Activated naive CD4-positive, alpha-beta T cell treated with anti-CD3 and anti-CD28 coated beads, Interleukin-2, amount 50 U/mL, for 72 hours (primary cell): ENCODE measurements around the gene PSMG4. TPM values are rescaled to one million over a fixed set of nuclear protein-coding genes. Genes with fewer than 3 reads are reported as not detected.
A peak's percentile ranks its signal among the peaks of the same experiment; 100 is the strongest.

ENCODE experiments used
- ATAC-seq, 2 donors: fragments of 150-1000 bp; cut with Tn5 transposase; 2 replicates each; pipeline ENCODE4 v1.10.0; 2021; ENCODE audit warnings: mild to moderate bottlenecking in 2 of 2, moderate library complexity in 2 of 2
- DNase-seq, 2 donors: peaks; one replicate each; pipeline ENCODE4 v3.0.0; 2021 to 2022; ENCODE audit warnings: low spot score in 2 of 2
- H3K27ac Mint-ChIP-seq, 2 donors: one replicate each; pipeline ENCODE4 v1.8.0; 2022; ENCODE audit warnings: mild to moderate bottlenecking in 2 of 2, mixed read lengths in 2 of 2
- H3K36me3 Mint-ChIP-seq, 2 donors: one replicate each; pipeline ENCODE4 v1.8.0; 2022; ENCODE audit warnings: mixed read lengths in 2 of 2
- H3K9me3 Mint-ChIP-seq, 2 donors: one replicate each; pipeline ENCODE4 v1.8.0; 2022; ENCODE audit warnings: mixed read lengths in 2 of 2
- total RNA-seq, 2 donors: library from RNA; stranded (reverse); gene quantifications; one replicate each; pipeline ENCODE4 v1.2.3, GENCODE V29; 2022

PSMG4 gene
- 10 to 100 TPM; 14.6 to 37.7 TPM for total RNA-seq

GRCh38 chr6:3258720-3259490 lies at the start of gene PSMG4:
Gene PSMG4 (plus strand): TSS chr6:3258947. CDS start chr6:3259023, 76 bp downstream.
- peak; percentile 85 to 90 for ATAC-seq
- Mint-ChIP-seq H3K9me3 (peaks cover 0 to 6% of the 10 kb centered on the region in 2 donors), H3K27ac (peak within 1 kb of the TSS; percentile 90 to 92), H3K36me3 (peaks cover 8 to 13% of the 10 kb centered on the region in 2 donors)
- DNase-seq = peak; percentile 93 to 97

GRCh38 chr6:3209114-3210023 lies 49.4 kb upstream of the PSMG4 start:
- Mint-ChIP-seq H3K9me3 (peaks cover 0 to 5% of the 10 kb centered on the region in 2 donors), H3K36me3 (peaks cover 0 to 6% of the 10 kb centered on the region in 2 donors), H3K27ac (peak overlapping the region; percentile 73)
- peak; percentile 85 to 90 for ATAC-seq
- peak; percentile 60 to 76 for DNase-seq

GRCh38 chr6:3210024-3210610 lies 48.6 kb upstream of the PSMG4 start:
- ATAC-seq (no peak), DNase-seq (no peak)
- H3K9me3 Mint-ChIP-seq = no peaks in the 10 kb centered on the region
- H3K27ac Mint-ChIP-seq = peak overlapping the region in 1 of 2 donors; percentile 73
- no peaks in the 10 kb centered on the region for H3K36me3 Mint-ChIP-seq

- DNase-seq (no peak), ATAC-seq (no peak)
- Mint-ChIP-seq H3K27ac (no peak overlapping the region), H3K36me3 (no peaks in the 10 kb centered on the region), H3K9me3 (no peaks in the 10 kb centered on the region)
Observed at GRCh38 chr6:3211681-3212080, 47.1 kb upstream of the PSMG4 start.

- no peaks in the 10 kb centered on the region for H3K9me3 Mint-ChIP-seq
- no peaks in the 10 kb centered on the region for H3K36me3 Mint-ChIP-seq
- no peak for ATAC-seq
- DNase-seq = no peak
- H3K27ac Mint-ChIP-seq = no peak overlapping the region
Observed at GRCh38 chr6:3212261-3212660, 46.5 kb upstream of the PSMG4 start.

GRCh38 chr6:3213334-3213695 lies 45.4 kb upstream of the PSMG4 start:
- no peaks in the 10 kb centered on the region for H3K36me3 Mint-ChIP-seq
- no peak overlapping the region for H3K27ac Mint-ChIP-seq
- H3K9me3 Mint-ChIP-seq = no peaks in the 10 kb centered on the region
- DNase-seq (no peak), ATAC-seq (no peak)

GRCh38 chr6:3214898-3215297 lies 43.8 kb upstream of the PSMG4 start:
- ATAC-seq (no peak), DNase-seq (no peak)
- H3K9me3 Mint-ChIP-seq = no peaks in the 10 kb centered on the region
- H3K27ac Mint-ChIP-seq = no peak overlapping the region
- H3K36me3 Mint-ChIP-seq = no peaks in the 10 kb centered on the region

GRCh38 chr6:3217286-3217685 lies 41.5 kb upstream of the PSMG4 start:
- H3K27ac Mint-ChIP-seq = no peak overlapping the region
- H3K9me3 Mint-ChIP-seq = peaks cover 4% of the 10 kb centered on the region in 2 donors
- ATAC-seq (no peak), DNase-seq (no peak)
- H3K36me3 Mint-ChIP-seq = no peaks in the 10 kb centered on the region

- no peak for DNase-seq
- Mint-ChIP-seq H3K9me3 (peaks cover 4 to 5% of the 10 kb centered on the region in 2 donors), H3K36me3 (no peaks in the 10 kb centered on the region), H3K27ac (no peak overlapping the region)
- no peak for ATAC-seq
Observed at GRCh38 chr6:3218266-3218665, 40.5 kb upstream of the PSMG4 start.

- ATAC-seq (no peak), DNase-seq (no peak)
- H3K9me3 Mint-ChIP-seq = peaks cover 4 to 5% of the 10 kb centered on the region in 2 donors
- no peak overlapping the region for H3K27ac Mint-ChIP-seq
- no peaks in the 10 kb centered on the region for H3K36me3 Mint-ChIP-seq
Observed at GRCh38 chr6:3220366-3220765, 38.4 kb upstream of the PSMG4 start.

GRCh38 chr6:3221578-3221977 lies 37.2 kb upstream of the PSMG4 start:
- H3K27ac Mint-ChIP-seq = no peak overlapping the region
- ATAC-seq = peak in 1 of 2 donors; percentile 57
- H3K9me3 Mint-ChIP-seq = peaks cover 4 to 5% of the 10 kb centered on the region in 2 donors
- H3K36me3 Mint-ChIP-seq = no peaks in the 10 kb centered on the region
- no peak for DNase-seq

GRCh38 chr6:3222506-3223038 lies 36.2 kb upstream of the PSMG4 start:
- no peaks in the 10 kb centered on the region for H3K36me3 Mint-ChIP-seq
- H3K9me3 Mint-ChIP-seq = peaks cover 4 to 5% of the 10 kb centered on the region in 2 donors
- no peak for DNase-seq
- H3K27ac Mint-ChIP-seq = no peak overlapping the region
- ATAC-seq = no peak

- ATAC-seq = no peak
- H3K36me3 Mint-ChIP-seq = peaks cover 0 to 6% of the 10 kb centered on the region in 2 donors
- DNase-seq = no peak
- H3K9me3 Mint-ChIP-seq = peaks cover 4 to 5% of the 10 kb centered on the region in 2 donors
- H3K27ac Mint-ChIP-seq = no peak overlapping the region
Observed at GRCh38 chr6:3226042-3226441, 32.7 kb upstream of the PSMG4 start.

- H3K9me3 Mint-ChIP-seq = peaks cover 4 to 5% of the 10 kb centered on the region in 2 donors
- no peak for DNase-seq
- peak in 1 of 2 donors; percentile 23 for ATAC-seq
- no peak overlapping the region for H3K27ac Mint-ChIP-seq
- H3K36me3 Mint-ChIP-seq = peaks cover 0 to 6% of the 10 kb centered on the region in 2 donors
Observed at GRCh38 chr6:3226481-3227362, 32.0 kb upstream of the PSMG4 start.

GRCh38 chr6:3227363-3228045 lies 31.2 kb upstream of the PSMG4 start, which contains the start of gene TUBB2B:
Gene TUBB2B (minus strand): TSS chr6:3227653. CDS start chr6:3227543, 110 bp downstream.
- ATAC-seq = peak in 1 of 2 donors; percentile 14
- no peak for DNase-seq
- H3K27ac Mint-ChIP-seq = no peak within 1 kb of the TSS

More at GRCh38 chr6:3227363-3228045, 31.2 kb upstream of the PSMG4 start, which contains the start of gene TUBB2B:
- Mint-ChIP-seq H3K9me3 (no peaks in the 10 kb centered on the region), H3K36me3 (peaks cover 0 to 8% of the 10 kb centered on the region in 2 donors)
